ENCODE results near the gene NUP35.
"Not testable (repeated sequence)": the region's sequence is repeated elsewhere in the genome, so short reads cannot be mapped to it uniquely, and the experiment has no call there.

DNA sequence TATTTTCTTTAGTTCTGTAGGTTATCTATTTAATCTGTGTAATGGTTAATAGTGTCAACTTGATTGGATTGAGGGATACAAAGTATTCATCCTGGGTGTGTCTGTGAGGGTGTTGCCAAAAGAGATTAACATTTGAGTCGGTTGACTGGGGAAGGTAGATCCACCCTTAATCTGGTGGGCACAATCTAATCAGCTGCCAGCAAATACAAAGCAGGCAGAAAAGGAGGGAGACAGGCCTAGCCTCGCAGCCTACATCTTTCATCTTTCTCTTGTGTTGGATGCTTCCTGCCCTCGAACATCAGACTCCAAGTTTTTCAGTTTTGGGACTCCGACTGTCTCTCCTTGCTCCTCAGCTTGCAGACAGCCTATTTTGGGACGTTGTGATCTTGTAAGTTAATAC, 42.7 kb downstream of the NUP35 start:
- not testable (repeated sequence) for TF ChIP-seq CTCF, POLR2A (IDR thresholded peaks at IDR 0.05)
